HG02981 (cell line): Measurements from ENCODE around the gene ZNF782.
"Not testable (repeated sequence)": the region's sequence is repeated elsewhere in the genome, so short reads cannot be mapped to it uniquely, and the experiment has no call there.

ENCODE experiments used
- ATAC-seq: cut with Tn5 transposase; IDR thresholded peaks from one replicate; pipeline ENCODE4 v1.9.1; 2021; ENCODE audit warnings: mild to moderate bottlenecking, moderate library complexity; ENCODE audit not compliant: unreplicated experiment

ZNF782 gene

GRCh38 chr9:96854651-96855273 lies 448 bp upstream of the ZNF782 start:
- no peak for ATAC-seq

- ATAC-seq = no peak
Measured at GRCh38 chr9:96852676-96853075, 1.6 kb downstream of the ZNF782 start.

GRCh38 chr9:96844040-96844439 lies 10.3 kb downstream of the ZNF782 start:
- ATAC-seq = no peak

GRCh38 chr9:96818533-96818932 lies 35.8 kb downstream of the ZNF782 start:
- no peak for ATAC-seq

- no peak for ATAC-seq
Measured at GRCh38 chr9:96817973-96818372, 36.3 kb downstream of the ZNF782 start.

- ATAC-seq = no peak
Measured at GRCh38 chr9:96813607-96814006, 40.7 kb downstream of the ZNF782 start.

- not testable (repeated sequence) for ATAC-seq
Measured at GRCh38 chr9:96798959-96799358, 55.4 kb downstream of the ZNF782 start.

GRCh38 chr9:96784021-96784420 lies 70.3 kb downstream of the ZNF782 start:
- no peak for ATAC-seq

- no peak for ATAC-seq
Measured at GRCh38 chr9:96782235-96782634, 72.1 kb downstream of the ZNF782 start.

- no peak for ATAC-seq
Measured at GRCh38 chr9:96781552-96781951, 72.8 kb downstream of the ZNF782 start.

GRCh38 chr9:96779089-96779488 lies 75.2 kb downstream of the ZNF782 start:
- ATAC-seq = no peak

- ATAC-seq = no peak
Measured at GRCh38 chr9:96777426-96777864, 76.9 kb downstream of the ZNF782 start.

GRCh38 chr9:96771124-96771523 lies 83.2 kb downstream of the ZNF782 start:
- ATAC-seq = no peak

- ATAC-seq = no peak
Measured at GRCh38 chr9:96769989-96770388, 84.3 kb downstream of the ZNF782 start.
